Peyer's patch (tissue), 4 donors: ENCODE results near the gene ADORA2A.

ENCODE experiments used
- POLR2A ChIP-seq, 2 donors: fragments of 450-650 bp; IDR thresholded peaks; one replicate each; pipeline ENCODE4 v1.5.1; 2017; ENCODE audit warnings: antibody characterized with exemption in 2 of 2, mild to moderate bottlenecking in 2 of 2, moderate library complexity in 2 of 2
- TF ChIP-seq, protein P1 (sequence below), 6 experiments: fragments of 450-650 bp in 4 of 6; fragments of 200-600 bp in 2 of 6; sonication (generic) in 1 of 6; IDR thresholded peaks; one replicate each; pipeline ENCODE4 v1.5.1; 2017 to 2019; ENCODE audit warnings: antibody characterized with exemption in 6 of 6, mild to moderate bottlenecking in 3 of 6, moderate library complexity in 1 of 6

DNA sequence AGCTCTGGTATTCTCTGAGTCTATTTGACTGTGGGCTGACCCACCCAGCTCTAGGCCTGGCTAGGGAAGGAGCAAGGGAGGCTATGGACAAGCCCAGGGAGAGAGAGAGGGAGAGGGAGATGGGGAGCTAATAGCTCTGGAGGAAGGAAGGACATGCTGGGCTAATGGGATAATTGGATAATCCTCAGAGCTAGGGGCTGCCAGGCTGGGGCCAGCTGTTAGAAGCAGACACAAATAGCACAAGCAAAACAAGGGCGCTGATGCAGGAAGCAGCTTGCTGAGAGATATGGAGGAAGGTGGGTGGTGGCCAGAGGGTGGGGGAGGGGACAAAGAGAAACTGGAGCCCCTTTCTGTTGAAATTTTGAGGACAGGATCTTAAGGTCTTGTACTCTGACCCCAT is 23.2 kb downstream of the ADORA2A start:
- TF ChIP-seq, protein P1, sequence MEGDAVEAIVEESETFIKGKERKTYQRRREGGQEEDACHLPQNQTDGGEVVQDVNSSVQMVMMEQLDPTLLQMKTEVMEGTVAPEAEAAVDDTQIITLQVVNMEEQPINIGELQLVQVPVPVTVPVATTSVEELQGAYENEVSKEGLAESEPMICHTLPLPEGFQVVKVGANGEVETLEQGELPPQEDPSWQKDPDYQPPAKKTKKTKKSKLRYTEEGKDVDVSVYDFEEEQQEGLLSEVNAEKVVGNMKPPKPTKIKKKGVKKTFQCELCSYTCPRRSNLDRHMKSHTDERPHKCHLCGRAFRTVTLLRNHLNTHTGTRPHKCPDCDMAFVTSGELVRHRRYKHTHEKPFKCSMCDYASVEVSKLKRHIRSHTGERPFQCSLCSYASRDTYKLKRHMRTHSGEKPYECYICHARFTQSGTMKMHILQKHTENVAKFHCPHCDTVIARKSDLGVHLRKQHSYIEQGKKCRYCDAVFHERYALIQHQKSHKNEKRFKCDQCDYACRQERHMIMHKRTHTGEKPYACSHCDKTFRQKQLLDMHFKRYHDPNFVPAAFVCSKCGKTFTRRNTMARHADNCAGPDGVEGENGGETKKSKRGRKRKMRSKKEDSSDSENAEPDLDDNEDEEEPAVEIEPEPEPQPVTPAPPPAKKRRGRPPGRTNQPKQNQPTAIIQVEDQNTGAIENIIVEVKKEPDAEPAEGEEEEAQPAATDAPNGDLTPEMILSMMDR (IDR thresholded peaks at IDR 0.05), result no peak
- no peak for TF ChIP-seq POLR2A (IDR thresholded peaks at IDR 0.05)
